Prostate gland (tissue), 2 donors: ENCODE measurements around the gene MTHFD2.

Source experiments
- POLR2A ChIP-seq: fragments of 450-650 bp; IDR thresholded peaks from one replicate; pipeline ENCODE4 v1.6.1; 2016; ENCODE audit warnings: antibody characterized with exemption, mild to moderate bottlenecking
- POLR2AphosphoS5 ChIP-seq: sonication (generic); formaldehyde crosslinking; IDR thresholded peaks from one replicate; pipeline ENCODE4 v1.6.1; 2017; ENCODE audit warnings: antibody characterized with exemption
- TF ChIP-seq, protein P1 (sequence below), 4 experiments: fragments of 200-600 bp in 2 of 4; fragments of 450-650 bp in 2 of 4; sonication (generic) in 2 of 4; IDR thresholded peaks; 1 replicate in 3 of 4; 2 replicates in 1 of 4; pipeline ENCODE4 v1.5.1; 2016 to 2019; ENCODE audit warnings: antibody characterized with exemption in 4 of 4, mild to moderate bottlenecking in 2 of 4, moderate library complexity in 2 of 4

DNA sequence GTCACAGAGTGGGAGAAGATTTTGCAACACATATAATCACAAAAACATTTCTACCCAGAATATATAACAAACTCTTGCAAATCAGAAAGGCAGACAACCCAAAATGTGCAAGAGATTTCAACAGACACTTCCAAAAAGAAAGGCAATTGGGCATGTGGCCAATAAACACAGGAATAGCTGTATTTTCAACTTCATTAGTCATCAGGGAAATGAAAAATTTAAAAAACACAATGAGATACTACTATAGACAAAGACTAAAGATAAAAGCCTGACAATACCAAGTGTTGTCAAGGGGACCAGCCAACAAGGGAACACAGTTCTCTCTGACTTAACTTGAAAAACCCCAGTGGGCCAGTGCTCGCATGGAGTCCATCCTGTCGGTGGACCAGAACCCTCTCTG lies 40.5 kb downstream of the MTHFD2 start:
- TF ChIP-seq, protein P1, sequence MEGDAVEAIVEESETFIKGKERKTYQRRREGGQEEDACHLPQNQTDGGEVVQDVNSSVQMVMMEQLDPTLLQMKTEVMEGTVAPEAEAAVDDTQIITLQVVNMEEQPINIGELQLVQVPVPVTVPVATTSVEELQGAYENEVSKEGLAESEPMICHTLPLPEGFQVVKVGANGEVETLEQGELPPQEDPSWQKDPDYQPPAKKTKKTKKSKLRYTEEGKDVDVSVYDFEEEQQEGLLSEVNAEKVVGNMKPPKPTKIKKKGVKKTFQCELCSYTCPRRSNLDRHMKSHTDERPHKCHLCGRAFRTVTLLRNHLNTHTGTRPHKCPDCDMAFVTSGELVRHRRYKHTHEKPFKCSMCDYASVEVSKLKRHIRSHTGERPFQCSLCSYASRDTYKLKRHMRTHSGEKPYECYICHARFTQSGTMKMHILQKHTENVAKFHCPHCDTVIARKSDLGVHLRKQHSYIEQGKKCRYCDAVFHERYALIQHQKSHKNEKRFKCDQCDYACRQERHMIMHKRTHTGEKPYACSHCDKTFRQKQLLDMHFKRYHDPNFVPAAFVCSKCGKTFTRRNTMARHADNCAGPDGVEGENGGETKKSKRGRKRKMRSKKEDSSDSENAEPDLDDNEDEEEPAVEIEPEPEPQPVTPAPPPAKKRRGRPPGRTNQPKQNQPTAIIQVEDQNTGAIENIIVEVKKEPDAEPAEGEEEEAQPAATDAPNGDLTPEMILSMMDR (IDR thresholded peaks at IDR 0.05), result no peak
- no peak for TF ChIP-seq POLR2A
- no peak for TF ChIP-seq POLR2AphosphoS5
